ENCODE measurements around the gene BSG. TPM values are rescaled to one million over a fixed set of nuclear protein-coding genes. Genes with fewer than 3 reads are reported as not detected.

BSG gene
- total and polyA plus RNA-seq, 2 of the 4 experiments (the other 2 are of a cell fraction), result 130 to 698 TPM

DNA sequence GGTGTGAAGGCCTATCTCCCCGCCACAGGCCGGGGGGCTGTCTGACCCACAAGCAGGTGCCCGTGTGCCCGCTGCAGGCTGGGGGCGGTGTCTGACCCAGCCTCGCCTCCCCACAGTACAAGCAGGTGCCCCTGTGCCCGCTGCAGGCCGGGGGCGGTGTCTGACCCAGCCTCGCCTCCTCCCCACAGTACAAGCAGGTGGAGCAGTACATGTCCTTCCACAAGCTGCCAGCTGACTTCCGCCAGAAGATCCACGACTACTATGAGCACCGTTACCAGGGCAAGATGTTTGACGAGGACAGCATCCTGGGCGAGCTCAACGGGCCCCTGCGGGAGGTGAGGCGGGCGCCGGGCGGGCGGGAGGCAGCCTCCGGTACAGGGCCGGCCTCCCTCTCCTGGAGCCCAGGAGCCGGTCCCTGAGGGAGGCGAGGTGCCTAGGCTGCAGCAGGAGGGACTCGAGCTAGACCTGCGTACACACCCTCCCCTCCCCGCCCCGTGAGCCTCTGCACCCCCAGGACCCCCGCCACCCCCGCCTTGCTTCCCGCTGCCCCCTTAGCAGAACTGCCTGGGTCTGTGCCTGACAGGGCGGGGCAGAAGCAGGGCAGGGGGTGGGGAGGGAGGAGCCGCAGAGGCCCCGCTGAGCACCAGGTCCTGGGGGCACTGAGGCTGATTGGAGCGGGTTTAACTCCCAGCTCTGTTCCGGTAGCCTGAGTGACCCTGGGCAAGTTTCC is 37.8 kb downstream of the BSG start:
- no peak overlapping the region for H3K4me2 ChIP-seq (ENCODE audit: low read depth, low read length)

More for the DNA sequence above, 37.8 kb downstream of the BSG start:
- Histone ChIP-seq H3K27ac (ENCODE audit: insufficient read depth, low read length) (no peak overlapping the region; the same call in 1 of the 2 replicates), H3K18ac (ENCODE audit: low read depth, low read length) (no peak overlapping the region), H3K4ac (ENCODE audit: low read depth, low read length) (peak overlapping the region; percentile 92; the same call in 1 of the 2 replicates), H4K20me1 (ENCODE audit: insufficient read depth, low read length) (peaks cover 12% of the 10 kb centered on the region), H2BK5ac (ENCODE audit: low read depth, low read length, poor library complexity, severe bottlenecking) (peak overlapping the region; percentile 15), H3K9ac (ENCODE audit: low read depth, low read length) (no peak overlapping the region), H3K4me1 (ENCODE audit: control insufficient read depth, insufficient read depth, low read length) (peaks cover 10% of the 10 kb centered on the region), H4K91ac (ENCODE audit: insufficient read depth, low read depth, low read length) (no peak overlapping the region; the same call in 1 of the 2 replicates), H2AFZ (replicated peaks; ENCODE audit: low read length, poor library complexity) (peak overlapping the region; percentile 84), H3K23ac (ENCODE audit: low read depth, low read length) (no peak overlapping the region), H2AK5ac (ENCODE audit: low read depth, low read length) (peak overlapping the region; percentile 63; the same call in 1 of the 2 replicates), H2BK15ac (ENCODE audit: low read depth, low read length) (no peak overlapping the region), H3K9me1 (ENCODE audit: insufficient read depth, low read length) (peaks cover 7% of the 10 kb centered on the region), H4K5ac (ENCODE audit: low read depth, low read length) (no peak overlapping the region), H3K79me1 (ENCODE audit: low read depth in 1 of 2, low read length in 2 of 2) (no peaks in the 10 kb centered on the region), H4K8ac (ENCODE audit: low read depth in 2 of 2, low read length in 2 of 2) (peak overlapping the region; percentile 48 to 53; a peak in 2 of 4 replicates), H3K27me3 (ENCODE audit: control insufficient read depth, insufficient read depth, low read length) (no peaks in the 10 kb centered on the region; the same call in 1 of the 2 replicates), H2AK9ac (replicated peaks; ENCODE audit: low read depth, low read length, poor library complexity) (no peak overlapping the region), H3K4me3 (ENCODE audit: insufficient read depth, low read depth, low read length) (no peak overlapping the region), H3K9me3 (ENCODE audit: control insufficient read depth, insufficient read depth, low read length) (no peaks in the 10 kb centered on the region), H2BK20ac (ENCODE audit: low read depth, low read length) (no peak overlapping the region), H3K14ac (replicated peaks; ENCODE audit: low read depth, low read length) (no peak overlapping the region), H3K36me3 (ENCODE audit: control insufficient read depth, insufficient read depth, low read length) (no peaks in the 10 kb centered on the region), H3K56ac (ENCODE audit: extremely low read depth, insufficient read depth, low read length) (no peak overlapping the region), H2BK120ac (ENCODE audit: low read depth, low read length) (peak overlapping the region; percentile 7)
- DNase-seq (no peak), ATAC-seq (ENCODE audit: low read depth) (no peak)
- intact Hi-C loops (cut with micrococcal nuclease) (loop anchor here (2.0 kb wide), 1 partner anchor 23 kb away; the partner anchor contains the start of gene POLRMT), dilution Hi-C loops (cut with HindIII; ENCODE audit: low sequenced_read_pairs, unreplicated experiment) (no loop called here), in situ Hi-C loops (cut with MboI; ENCODE audit: low sequenced_read_pairs) (no loop called here)
- 84% methylated on average over 6 of the region's 38 CpGs; no CpG with 5 or more reads in 1 of the 2 experiments for WGBS, 2 experiments (ENCODE audit: extremely low coverage in 2 of 2, insufficient read length in 1 of 2)
- TF ChIP-seq MAFK (IDR thresholded peaks at IDR 0.05; ENCODE audit: low read depth, low read length) (no peak), CHD1 (IDR thresholded peaks at IDR 0.05; ENCODE audit: low read depth, low read length) (no peak), RAD21 (IDR thresholded peaks at IDR 0.05; ENCODE audit: low read length) (no peak), FOS (IDR thresholded peaks at IDR 0.05; ENCODE audit: low read depth, low read length) (no peak), POLR2A (IDR thresholded peaks at IDR 0.05; ENCODE audit: low read depth, low read length) (no peak)
- BruUV-seq (replicated peaks), result no TSS peak
- ChIA-PET CTCF (no interaction called here), POLR2A (ENCODE audit: unreplicated experiment) (no interaction called here)
